ENCODE results near the gene TEX22.

TEX22 gene

DNA sequence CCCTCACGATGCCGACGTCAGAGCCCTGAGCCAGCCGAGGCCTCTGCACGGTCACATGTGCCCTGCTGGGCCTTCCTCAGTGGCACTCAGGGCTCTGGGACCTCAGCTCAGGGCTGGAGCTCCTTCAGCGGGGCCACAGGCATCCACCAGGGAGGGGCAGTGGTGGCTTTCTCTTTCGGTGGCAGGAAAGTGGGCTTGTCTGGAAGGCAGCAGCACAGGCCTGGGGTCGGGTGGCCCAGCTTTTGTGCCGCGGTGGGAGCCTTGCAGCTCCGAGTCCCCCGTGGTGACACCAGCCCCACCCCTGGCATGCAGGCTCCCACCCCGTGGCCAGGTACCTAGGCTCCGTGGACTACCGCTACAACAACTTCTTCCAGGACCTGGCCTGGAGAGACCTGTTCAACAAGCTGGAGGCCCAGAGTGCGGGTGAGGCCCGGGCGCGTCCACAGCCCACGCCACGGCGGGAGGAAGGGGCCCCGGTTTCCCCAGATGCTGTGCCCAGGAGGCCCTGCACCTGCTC lies 14.2 kb upstream of the TEX22 start:
- TF ChIP-seq, protein P1, sequence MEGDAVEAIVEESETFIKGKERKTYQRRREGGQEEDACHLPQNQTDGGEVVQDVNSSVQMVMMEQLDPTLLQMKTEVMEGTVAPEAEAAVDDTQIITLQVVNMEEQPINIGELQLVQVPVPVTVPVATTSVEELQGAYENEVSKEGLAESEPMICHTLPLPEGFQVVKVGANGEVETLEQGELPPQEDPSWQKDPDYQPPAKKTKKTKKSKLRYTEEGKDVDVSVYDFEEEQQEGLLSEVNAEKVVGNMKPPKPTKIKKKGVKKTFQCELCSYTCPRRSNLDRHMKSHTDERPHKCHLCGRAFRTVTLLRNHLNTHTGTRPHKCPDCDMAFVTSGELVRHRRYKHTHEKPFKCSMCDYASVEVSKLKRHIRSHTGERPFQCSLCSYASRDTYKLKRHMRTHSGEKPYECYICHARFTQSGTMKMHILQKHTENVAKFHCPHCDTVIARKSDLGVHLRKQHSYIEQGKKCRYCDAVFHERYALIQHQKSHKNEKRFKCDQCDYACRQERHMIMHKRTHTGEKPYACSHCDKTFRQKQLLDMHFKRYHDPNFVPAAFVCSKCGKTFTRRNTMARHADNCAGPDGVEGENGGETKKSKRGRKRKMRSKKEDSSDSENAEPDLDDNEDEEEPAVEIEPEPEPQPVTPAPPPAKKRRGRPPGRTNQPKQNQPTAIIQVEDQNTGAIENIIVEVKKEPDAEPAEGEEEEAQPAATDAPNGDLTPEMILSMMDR (IDR thresholded peaks at IDR 0.05) = no peak

DNA sequence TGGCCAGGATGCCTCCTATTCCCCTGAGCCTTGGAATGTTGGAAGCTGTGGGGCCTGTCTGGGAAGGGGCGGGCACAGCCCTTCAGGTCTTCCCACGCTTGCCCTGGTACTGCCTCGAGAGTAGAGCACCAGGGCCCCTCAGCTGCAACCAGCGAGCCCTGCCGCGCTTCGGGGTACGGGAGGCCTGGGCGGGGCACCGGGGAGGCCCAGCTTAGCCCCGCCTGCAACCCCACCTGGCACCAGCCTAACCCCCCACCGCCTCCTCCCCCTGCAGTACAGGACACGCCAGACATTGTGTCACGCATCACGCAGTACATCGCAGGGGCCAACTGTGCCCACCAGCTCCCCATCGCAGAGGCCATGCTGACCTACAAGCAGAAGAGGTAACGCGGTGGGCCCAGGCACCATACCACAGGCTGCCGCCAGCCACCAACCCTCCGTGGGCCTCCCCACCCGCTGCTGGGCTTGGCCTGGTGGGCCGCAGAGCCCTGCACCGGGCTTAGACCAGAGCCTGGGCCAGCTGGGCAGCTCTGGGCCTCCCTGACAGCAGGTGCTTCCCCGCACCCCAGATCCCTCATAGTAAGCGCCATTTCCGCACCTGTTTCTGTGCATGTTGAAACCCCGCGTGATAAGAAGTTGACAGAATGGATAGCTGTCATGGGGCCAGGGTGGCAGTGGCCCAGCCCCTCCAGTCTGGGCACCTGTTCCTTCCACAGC lies 13.6 kb upstream of the TEX22 start:
- TF ChIP-seq, protein P1 (IDR thresholded peaks at IDR 0.05) = no peak

DNA sequence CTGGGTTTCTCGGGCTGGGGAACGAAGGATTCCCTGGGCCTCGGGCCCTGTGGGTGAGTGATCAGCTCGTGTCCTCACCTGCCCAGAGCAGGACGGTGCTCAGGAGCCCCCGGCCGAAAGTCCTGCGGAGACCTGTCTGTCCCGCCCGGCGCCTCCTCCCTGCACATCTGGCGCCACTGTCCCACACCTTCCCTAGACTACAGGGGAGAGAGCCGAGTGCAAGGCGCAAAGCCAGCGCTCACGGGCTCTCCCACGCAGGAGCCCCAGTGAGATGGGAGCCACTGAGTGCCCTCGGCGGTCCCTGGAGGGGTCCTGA lies 13.1 kb upstream of the TEX22 start:
- TF ChIP-seq, protein P1 (IDR thresholded peaks at IDR 0.05) = no peak

DNA sequence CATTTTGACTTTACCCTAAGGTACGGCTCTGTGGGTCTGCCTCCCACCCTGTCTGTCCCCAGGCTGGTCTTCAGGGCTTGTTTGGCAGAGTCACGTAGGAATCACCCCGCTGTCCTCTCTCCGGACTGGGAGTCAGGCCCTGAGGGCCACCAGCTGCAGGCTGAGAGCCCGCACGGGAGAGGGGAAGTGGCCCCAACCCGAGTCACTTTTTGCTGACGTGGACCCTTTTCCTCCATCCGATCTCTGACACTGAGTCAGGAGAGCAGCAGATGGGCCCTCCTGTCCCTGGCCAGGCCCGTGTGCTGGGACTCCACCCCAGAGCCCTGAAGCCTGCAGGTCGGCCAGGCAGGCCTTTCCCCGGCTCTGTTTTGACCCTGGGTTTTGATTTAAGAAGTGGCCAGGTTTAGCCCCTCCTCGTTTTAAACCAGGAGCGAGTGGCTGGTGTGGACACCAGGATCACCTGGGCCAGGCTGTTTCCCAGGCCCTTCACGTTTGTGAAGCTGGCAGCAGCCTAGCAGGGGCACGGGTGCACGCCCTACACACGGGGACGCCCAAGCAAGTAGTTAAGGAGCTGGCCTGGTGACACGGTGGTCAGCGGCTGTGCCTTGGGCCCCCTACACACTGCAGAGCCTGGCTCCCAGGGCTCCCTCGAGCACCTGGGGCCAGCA lies 12.5 kb upstream of the TEX22 start:
- TF ChIP-seq, protein P1 (IDR thresholded peaks at IDR 0.05) = no peak

DNA sequence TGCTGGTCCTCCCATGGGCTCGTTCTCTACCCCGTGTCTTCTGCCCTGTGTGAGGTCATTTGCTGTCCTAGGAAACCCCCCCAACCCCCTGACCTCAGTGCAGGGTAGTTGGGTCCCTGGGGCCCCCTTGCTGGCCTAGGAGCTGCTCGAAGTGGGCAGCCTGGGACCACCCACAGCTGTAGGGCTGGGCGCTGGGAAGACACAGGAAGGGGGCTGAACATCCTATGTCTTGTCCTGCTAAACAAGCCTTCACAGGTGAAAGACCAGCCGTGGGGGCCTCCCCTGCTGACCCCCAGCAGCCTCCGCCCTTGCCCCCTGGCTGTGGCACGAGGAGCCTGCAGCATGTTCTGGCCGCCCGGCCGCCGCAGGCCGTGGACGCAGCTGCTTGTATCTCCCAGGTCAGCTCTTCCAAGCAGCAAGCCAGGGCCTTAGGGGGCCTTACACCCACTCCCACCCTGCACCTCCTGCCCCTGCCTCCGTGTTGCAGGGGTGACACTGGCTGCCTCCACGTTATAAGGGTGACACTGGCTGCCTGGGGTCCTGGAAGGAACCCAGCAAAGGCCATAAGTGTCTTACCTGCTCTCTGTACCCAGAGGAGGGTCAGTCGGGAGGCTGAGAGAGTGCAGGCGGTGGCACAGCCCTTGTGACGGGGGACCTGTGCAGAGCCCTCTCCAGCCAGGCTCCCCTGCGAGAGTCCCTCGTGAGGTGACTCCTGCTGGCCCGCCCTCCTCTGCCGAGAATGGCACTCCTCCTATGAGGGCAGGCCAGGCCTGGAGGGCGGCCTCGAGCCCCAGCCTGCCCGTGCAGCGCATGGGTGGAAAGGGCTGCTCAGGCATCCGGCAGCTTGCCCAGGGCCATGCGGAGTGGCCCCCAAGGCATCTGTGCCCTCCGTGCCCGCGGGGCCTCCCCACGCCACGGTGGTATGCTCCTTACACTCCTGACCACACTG lies 11.5 kb upstream of the TEX22 start:
- TF ChIP-seq, protein P1 (IDR thresholded peaks at IDR 0.05) = no peak

DNA sequence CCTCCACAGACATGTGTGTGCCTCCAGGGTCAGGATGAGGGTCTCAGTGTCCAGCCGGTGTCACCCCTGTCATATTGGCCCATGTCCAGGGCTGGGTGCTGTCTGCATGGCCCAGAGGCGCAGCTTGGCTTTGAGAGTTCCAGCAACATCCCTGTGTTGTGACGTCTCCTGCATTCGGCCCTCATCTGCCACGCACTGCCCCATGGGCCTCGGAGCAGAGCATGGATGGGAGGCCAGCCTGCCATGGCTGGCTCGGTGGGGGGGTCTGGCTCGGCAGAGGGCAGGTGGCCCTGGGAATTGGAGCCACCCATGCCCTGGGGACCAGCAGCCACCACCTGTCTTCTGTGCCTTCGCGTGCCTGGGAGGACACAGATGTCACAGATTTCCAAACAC lies 10.8 kb upstream of the TEX22 start:
- TF ChIP-seq, protein P1 (IDR thresholded peaks at IDR 0.05) = no peak
